LHCN-M2 (cell line): Measurements from ENCODE around the gene FOXP2. TPM values are rescaled to one million over a fixed set of nuclear protein-coding genes. Genes with fewer than 3 reads are reported as not detected.

Experiments used
- DNase-seq: peaks from one replicate; pipeline ENCODE4 v3.0.0-alpha.2; 2012; ENCODE audit warnings: low read depth
- total RNA-seq: library from RNA; depleted of rRNA; stranded (reverse); fragments of >200 nt; gene quantifications from 2 replicates; pipeline ENCODE4 v1.2.3, GENCODE V29; 2014

Gene FOXP2
- total RNA-seq, 1 experiment from 2014 or later: 0.34 TPM

DNA sequence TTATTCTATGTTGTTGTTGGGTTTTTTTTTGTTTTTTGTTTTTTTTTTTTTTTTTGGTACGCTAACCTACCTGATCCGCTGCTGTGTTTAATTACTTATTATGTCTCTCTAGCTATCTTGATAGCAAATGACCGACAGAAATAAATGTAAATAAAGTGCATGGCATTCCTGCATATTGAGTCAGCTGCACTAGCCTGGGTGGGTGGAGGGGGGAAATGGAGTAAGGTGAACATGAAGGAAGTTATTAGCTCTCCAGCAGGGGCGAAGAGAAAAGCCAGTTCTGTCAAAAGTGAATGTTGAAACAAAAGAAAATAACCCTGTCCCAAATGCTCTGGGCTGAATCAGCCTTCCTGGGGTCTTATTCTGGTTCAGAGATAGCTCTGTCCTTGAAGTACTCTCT is 296.6 kb downstream of the FOXP2 start:
- DNase-seq: no peak

DNA sequence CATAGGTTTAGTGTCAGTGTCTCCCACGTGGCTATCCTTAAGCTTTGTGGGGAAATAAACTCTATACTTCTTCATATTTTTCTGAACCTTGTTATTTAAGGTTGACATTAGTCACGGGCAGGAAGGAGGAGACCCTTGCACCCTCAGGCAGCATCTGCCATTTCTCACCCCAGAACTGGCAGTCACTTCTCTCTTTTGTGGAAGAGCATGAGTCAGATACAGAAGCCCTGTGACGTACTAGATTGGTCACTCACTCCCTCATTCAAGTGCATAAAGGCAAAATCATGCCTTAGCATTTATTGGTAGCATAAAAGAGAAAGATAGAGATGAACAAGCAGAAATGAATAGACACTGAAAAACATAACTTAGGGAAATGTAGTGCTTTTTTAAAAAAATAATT is 301.3 kb downstream of the FOXP2 start:
- DNase-seq: peak; percentile 40

DNA sequence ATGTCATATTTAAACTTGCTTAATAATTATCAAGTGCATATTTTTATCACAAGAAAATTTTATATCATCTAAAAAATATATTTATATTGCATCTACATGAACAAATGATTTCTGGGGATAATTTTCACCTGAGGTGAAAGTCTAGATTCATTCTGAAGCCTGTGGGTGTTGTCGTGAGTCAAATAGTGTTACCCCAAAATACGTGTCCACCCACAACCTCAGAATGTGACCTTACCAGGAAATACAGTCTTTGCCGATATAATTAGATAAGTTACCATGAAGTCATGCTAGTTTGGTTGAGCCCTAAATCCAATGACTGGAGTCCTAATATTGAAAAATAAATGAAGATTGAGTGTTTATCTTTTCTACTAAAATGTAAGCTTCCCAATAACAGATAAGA is 304.2 kb downstream of the FOXP2 start:
- DNase-seq: no peak

DNA sequence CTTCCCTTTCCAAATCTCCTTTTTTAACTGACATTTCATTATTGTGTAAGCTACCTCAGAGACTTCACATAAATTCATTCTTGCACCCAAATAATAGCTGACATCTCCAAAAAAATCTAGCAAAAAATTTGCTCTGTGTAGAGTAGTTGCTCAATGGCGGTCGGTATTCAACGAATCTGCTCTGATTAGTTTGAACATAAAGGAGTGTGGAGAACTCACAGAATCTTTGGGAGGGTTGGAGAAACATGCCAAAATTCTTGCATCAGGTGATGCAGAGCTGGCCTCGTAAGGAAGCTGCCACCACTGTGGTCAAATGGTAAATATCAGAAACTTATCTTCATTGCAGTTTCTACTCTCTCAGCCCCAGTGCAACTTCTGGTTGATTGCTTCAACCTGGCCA is 306.1 kb downstream of the FOXP2 start:
- DNase-seq: no peak

DNA sequence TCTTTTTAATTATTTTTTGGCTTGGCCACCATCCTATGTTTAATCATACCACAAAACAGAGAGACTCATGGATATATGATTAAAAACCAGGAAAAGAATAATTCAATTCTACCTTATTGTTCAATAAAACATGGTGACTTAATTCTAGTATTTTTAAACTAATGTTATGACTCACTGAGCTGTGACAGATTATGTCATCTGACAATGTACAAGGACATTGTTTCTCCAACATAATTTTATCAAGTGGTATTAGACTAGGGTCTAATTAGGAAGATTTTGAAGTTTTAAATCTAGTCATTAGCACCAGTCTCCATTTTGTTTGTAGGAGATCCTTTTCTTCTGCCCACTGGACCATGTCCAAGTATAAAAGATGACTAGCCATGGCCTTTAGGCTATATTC is 307.9 kb downstream of the FOXP2 start:
- DNase-seq: no peak

DNA sequence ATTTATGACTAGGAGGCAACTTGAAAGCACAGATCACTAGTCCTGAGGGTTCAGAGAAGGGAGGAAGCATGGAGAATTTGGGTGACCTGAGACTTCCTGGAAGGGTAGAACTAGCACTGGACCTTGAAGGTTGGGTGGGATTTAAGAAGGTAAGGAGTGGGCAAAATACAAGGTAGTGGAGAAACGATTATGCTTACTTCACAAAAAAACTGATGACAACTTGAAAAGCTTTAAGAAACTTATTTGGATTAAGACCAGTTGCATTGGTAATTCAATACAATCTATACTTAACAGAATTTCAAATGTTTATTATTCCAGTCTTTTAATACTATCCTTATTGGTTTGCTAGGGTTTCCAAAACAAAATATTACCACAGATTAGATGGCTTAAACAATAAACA is 308.7 kb downstream of the FOXP2 start:
- DNase-seq: no peak

DNA sequence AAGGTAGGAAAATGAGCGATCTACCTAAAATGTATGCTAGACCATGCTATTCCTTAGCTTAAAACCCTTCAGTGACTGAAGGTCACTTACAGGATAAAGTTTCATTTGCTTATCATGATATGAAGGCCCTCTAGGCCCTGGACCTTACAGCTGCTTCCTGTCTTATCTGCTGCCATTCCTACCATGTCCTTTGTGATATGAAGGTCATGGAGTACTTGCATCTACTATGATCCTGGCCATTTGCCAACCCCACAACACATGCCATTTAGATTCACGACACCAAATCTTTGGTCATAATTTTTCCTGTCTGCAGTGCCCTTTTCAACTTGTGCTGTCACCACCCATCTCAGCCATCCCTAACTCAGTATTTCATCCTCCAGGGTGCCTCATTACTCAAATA is 325.5 kb downstream of the FOXP2 start:
- no peak for DNase-seq

DNA sequence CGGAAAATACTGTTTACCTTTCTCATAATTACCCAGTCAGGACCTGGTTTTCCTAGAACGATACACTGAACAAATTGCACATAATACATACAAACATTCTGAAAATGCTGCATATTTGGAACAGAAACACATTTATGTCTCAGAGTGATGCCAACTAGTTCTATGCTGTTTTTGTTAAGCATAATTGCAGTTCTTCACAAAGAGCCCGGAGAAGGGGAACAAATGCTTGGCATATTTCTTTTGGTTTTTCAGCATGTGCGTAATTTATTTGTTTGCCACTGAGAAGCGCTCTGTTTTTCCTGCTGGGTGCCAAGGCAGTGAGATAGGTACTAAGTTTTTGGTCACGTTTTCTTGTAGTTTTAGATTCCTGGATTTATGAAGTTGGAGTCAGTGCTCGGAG is 326.3 kb downstream of the FOXP2 start:
- DNase-seq: no peak

DNA sequence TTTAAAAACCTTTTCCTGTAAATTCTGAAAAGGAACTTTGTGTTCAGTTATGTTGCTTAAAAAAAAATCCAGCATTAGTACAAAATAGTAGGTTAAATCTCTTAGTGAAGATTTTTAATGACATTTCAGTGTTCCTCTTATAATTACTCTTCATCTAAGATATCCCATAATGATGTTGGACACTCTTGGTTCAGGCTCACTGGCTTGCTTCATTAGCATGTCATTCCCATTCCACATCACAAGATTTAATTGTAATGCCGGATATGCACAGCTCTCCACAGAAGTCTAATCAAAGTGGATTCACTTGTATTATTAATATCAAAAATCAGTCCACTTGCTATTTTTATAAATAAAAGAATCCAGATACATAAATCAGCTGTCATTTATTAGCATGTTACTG is 327.3 kb downstream of the FOXP2 start:
- DNase-seq: no peak
